ENCODE measurements around the gene EGFL7.

DNA sequence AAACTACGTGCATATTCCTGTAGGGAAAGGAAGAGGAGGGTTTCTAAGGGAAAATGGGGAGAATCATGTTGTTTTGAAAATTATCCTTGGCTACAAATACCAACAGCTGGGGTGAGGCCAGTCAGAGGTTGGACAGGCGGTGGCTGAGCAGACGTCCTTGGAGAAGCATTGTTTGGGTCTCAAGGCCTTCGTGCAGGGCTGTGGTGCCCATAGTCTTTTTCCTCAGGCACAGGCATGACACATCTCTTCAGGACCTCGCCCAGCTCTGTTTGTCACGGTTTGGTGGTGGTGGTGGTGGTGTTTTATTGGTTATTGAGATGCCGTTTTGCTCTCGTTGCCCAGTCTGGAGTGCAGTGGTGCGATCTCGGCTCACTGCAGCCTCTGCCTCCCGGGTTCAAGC lies 27.8 kb upstream of the EGFL7 start:
- TF ChIP-seq, protein P1, sequence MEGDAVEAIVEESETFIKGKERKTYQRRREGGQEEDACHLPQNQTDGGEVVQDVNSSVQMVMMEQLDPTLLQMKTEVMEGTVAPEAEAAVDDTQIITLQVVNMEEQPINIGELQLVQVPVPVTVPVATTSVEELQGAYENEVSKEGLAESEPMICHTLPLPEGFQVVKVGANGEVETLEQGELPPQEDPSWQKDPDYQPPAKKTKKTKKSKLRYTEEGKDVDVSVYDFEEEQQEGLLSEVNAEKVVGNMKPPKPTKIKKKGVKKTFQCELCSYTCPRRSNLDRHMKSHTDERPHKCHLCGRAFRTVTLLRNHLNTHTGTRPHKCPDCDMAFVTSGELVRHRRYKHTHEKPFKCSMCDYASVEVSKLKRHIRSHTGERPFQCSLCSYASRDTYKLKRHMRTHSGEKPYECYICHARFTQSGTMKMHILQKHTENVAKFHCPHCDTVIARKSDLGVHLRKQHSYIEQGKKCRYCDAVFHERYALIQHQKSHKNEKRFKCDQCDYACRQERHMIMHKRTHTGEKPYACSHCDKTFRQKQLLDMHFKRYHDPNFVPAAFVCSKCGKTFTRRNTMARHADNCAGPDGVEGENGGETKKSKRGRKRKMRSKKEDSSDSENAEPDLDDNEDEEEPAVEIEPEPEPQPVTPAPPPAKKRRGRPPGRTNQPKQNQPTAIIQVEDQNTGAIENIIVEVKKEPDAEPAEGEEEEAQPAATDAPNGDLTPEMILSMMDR (IDR thresholded peaks at IDR 0.05; ENCODE audit: low read depth, low read length, missing input control): no peak
- no peak for TF ChIP-seq FOXA1 (IDR thresholded peaks at IDR 0.05)
- TF ChIP-seq TAF1 (conservative IDR thresholded peaks at IDR 0.05): no peak
- TF ChIP-seq RAD21 (IDR thresholded peaks at IDR 0.05): no peak
- TF ChIP-seq YY1 (IDR thresholded peaks at IDR 0.05): no peak
- TF ChIP-seq REST (IDR thresholded peaks at IDR 0.05): no peak
- no peak for TF ChIP-seq RXRA (IDR thresholded peaks at IDR 0.05)
- TF ChIP-seq SP1 (IDR thresholded peaks at IDR 0.05): no peak
- no peak for TF ChIP-seq JUND (IDR thresholded peaks at IDR 0.05)
- TF ChIP-seq, protein P2, sequence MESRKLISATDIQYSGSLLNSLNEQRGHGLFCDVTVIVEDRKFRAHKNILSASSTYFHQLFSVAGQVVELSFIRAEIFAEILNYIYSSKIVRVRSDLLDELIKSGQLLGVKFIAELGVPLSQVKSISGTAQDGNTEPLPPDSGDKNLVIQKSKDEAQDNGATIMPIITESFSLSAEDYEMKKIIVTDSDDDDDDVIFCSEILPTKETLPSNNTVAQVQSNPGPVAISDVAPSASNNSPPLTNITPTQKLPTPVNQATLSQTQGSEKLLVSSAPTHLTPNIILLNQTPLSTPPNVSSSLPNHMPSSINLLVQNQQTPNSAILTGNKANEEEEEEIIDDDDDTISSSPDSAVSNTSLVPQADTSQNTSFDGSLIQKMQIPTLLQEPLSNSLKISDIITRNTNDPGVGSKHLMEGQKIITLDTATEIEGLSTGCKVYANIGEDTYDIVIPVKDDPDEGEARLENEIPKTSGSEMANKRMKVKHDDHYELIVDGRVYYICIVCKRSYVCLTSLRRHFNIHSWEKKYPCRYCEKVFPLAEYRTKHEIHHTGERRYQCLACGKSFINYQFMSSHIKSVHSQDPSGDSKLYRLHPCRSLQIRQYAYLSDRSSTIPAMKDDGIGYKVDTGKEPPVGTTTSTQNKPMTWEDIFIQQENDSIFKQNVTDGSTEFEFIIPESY (IDR thresholded peaks at IDR 0.05): no peak
